GM19193 (cell line): Measurements from ENCODE around the gene ZNF518B.

Experiments used
- POLR2A ChIP-seq: IDR thresholded peaks from 4 replicates; pipeline ENCODE4 v1.6.1; 2011; ENCODE audit not compliant: insufficient read depth, insufficient read length; ENCODE audit errors: extremely low read depth

The ZNF518B gene

DNA sequence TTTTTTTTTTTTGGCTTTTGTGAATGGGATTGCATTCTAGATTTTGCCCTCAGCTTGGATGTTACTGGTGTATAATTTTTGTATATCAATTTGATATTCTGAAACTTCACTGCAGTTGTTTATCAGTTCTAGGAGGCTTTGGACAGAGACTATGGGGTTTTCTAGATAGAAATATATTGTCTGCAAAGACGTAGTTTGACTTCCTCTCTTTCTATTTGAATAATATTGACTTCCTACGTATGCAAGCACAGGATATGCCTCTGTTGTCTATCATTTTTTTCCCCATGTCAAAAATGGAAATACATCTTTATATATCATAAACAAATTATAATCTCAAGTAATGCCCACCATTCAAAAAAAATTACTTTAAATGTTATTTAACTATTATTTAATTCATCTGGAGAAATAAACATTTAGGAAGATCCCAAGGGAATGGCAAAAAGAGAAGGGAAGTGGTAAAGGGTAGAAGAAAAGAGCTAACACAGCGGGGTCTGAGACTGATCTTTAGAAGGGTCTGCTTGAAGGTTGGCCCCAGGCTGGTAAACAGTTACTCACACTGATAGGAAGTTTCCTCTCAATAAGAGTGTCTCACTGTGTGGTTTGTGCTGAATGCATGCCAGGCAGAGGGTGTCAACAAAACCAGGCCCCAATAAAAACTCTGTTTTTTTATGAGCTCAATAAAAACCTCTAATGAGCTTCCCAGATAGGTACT lies 35.7 kb downstream of the ZNF518B start:
- TF ChIP-seq POLR2A = no peak

DNA sequence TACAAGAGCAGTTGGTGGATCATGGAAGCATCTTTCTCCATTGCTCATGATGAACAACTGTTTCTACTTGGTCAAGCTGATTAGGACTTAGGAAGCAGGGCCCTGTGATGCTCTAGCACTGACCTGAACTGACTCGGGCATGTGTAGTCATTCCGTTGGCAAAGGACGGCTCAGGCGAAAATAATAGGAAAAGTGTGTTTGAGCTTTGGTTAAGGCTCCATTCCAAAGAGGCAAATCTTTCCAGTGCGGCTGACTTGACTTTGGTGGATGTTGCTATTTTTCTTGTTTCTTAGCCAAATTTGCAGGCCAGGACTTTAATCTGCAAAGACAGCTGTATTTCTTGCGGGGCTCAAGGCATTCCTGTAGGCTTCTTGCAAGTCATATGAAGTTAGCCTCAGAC lies 39.5 kb downstream of the ZNF518B start:
- TF ChIP-seq POLR2A = no peak

DNA sequence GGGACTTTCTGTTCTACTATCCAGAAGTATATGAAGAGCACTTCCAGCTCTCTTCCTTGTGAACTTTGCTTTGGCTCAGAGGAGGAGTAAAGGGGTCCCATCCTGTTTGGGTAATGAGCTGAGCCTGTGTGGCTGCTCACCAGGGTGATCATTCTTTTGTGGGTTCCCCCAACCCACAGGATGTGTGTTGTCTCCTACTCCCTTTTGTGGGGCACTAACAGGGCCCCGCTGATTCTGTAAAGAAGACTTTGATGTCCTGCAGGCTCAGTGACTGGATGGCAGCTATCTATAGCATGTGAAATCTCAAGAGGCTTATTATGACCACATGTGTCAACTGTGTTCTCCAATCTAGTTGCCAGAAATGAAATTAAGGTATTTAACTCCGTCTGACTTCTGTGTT lies 40.8 kb downstream of the ZNF518B start:
- TF ChIP-seq POLR2A = no peak

- no peak for TF ChIP-seq POLR2A
Measured at GRCh38 chr4:10413177-10413576, 44.0 kb downstream of the ZNF518B start.

DNA sequence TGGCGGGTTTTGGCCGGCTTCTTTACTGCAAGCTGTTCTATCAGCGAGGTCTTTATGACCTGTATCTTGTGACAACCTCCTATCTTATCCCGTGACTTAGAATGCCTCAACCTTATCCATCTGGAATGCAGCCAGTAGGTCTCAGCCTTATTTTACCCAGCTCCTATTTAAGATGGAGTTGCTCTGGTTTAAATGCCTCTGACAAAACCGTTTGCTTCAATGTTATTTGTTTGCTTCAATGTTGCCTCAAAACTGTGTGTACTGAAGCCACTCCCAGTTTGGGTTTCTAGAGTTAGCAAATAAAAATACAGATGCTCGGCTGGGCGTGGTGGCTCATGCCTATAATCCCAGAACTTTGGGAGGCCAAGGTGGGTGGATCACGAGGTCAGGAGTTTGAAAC lies 51.6 kb downstream of the ZNF518B start:
- no peak for TF ChIP-seq POLR2A

DNA sequence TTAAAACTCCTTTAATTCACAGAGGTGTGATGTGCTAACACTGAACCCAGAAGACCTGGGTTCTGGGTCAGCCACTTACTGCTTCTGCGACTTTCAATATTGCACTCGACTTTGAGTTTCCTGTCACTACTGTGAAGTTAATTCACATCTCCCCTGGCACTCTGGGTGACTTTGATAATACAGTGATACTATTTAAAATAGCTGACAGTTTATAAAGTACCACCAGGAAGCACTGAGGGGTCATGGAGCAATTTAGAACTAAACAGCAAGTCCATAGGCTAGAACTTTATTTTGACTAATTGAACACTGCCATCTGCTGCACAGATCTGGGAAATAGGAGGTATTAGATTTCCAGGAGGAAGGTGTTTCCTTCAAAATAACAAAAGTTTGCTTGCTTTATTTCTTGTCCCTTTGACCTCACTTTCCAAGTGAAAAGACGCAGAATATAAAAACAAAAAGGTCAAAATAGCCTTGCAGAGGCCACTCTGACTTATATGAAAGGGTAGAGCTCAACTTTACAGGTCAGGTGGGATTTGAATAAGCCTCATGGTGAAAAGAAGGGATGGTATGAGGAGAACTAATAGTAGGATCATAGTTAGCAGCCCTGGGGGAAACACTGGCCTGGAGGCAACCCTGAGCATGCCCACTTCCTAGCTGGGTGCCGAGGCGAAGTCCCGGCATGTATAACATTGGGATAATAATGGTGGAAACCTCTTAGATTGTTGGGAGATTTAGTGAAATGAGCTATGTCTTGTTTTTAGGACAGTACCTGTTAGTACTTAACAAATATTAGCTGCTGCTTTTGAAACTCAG lies 53.4 kb downstream of the ZNF518B start:
- no peak for TF ChIP-seq POLR2A

GRCh38 chr4:10395971-10396580 lies 61.1 kb downstream of the ZNF518B start:
- TF ChIP-seq POLR2A = no peak
